CD1c-positive myeloid dendritic cell (primary cell): ENCODE measurements around the gene ACADSB.

Experiments
- DNase-seq: peaks from one replicate; pipeline ENCODE4 v3.0.0-alpha.2; 2016; ENCODE audit errors: extremely low spot score

Gene ACADSB

DNA sequence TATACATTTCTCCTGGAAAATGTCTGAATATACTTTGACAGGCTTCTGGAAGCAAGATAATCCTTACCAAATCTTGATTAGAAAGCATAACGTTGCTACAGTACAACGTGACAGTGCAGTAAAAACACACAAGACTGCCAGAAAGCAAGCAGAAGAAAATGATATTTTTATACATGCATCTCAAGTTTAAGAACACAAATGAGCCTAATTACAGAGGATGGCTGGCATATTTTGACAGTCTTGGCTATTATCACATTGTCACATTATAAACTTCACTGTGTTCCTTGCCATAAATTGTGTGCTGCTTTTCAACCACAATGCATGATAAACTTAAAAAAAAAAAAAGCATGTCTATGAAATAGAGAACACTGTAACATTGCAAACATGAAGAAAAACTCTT, 4.5 kb upstream of the ACADSB start:
- no peak for DNase-seq

DNA sequence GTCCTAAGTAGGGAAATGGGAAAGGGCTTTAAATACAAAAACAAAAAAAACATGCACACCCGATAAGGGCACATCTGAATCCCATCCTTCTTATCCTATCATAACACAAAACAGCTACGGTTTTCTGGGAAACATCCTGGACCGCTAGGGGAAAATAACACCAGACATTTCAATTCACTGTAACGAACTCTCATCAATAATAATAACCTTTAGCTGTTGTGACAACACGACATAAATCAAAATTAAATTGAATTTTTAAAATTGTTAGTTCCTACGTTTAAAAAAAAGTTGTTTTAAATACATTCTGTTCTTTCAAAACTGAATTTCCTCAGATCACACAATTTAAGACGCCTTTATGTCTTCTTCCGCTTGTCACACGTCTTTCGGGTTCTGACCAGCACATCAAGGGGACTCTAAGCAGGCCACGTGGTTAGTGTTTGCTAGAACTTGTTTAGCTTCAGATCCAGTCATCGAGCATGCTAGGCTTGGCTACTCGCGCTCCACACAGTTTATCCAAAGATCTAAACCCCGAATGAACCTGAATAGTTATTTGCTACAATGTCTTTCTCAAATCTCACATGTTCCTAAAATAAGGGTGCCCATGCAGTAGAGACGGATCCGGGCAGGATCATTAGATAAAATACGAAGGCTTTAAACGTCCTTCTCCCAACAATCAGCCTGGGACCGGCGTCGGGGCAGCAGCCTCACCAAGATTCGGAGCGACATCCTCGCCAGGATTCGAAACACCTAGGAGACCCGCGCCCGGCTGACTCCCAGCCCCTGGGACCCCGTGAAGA, 1.1 kb upstream of the ACADSB start:
- DNase-seq, result peak; percentile 70

DNA sequence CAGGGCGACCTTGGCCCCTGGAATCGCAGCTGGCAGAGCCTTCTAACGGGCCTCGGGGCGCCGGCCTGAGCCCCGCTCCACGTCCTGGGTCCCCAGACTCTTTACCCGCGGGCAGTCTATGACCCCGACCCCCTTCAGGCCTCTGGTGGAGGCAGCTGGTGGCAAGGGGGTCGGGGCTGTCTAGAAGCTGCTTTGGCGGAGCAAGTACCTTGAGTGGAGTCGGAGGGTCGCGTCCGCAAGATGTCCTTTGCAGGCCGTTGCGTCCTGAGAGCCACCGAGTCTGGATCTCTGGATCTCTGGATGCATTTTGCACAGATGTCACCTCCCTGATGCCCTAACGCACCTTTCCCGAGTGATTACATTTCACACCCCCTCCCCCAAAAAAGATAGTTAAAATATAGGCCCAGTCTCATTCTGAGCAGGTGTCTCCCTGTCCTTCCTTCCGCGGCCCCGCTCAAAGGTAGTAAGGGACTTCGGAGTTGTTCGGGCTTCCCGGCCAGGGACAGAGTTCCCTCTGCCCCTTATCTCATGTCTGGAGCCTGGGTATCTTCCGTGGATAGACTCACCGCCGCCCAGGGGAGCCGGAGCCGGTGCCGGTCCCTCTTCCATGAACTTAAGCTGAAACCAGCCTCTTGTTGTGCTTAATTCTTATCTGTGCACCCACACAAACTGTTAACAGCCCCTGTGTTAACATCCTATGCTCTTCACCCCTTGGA, 457 bp downstream of the ACADSB start:
- DNase-seq, result peak; percentile 8

DNA sequence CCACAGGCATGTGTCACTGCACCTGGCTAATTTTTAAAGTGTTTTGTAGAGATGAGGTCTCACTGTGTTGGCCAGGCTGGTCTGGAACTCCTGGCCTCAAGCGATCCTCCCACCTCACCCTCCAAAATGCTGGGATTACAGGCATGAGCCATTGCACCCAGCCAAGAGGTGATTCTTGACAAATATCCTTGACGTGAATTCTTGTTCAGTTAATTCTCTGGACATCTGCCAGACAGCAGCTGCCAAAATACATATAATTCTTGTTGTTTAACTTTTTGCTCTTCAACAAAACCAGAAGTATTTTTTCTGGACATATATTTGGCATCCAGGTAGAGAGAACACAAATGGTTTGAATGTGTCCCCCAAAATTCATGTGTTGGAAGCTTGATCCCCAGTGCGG, 3.2 kb downstream of the ACADSB start:
- no peak for DNase-seq

DNA sequence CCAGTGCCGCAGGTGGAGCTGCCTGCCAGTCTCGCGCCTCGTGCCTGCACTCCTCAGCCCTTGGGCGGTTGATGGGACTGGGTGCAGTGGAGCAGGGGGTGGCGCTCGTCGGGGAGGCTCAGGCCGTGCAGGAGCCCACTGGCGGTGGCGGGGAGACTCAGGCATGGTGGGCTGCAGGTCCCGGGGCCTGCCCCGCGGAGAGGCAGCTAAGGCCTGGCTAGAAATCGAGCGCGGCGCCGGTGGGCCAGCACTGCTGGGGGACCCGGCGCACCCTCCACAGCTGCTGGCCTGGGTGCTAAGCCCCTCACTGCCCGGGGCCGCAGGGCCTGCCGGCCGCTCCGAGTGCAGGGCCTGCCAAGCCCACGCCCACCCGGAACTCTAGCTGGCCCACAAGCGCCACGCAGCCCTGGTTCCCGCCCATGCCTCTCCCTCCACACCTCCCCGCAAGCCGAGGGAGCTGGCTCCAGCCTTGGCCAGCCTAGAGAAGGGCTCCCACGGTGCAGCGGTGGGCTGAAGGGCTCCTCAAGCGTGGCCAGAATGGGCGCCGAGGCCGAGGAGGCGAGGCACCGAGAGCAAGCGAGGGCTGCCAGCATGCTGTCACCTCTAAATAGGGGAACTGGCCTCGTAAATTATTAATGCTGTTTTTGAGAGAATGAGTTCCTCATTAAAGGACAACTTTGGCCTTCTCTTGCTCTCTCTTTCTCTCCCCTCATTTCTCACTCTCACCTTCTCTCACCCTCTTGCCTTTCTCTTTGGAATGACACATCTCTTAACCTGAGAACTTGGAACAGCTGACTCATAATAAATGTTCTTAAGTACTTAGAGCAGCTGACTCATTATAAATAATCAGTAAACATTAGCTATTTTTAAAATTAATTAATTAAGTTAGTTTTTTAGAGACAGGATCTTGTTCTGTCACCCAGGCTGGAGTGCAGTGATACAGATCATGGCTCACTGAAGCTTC, 4.9 kb downstream of the ACADSB start:
- DNase-seq, result no peak

DNA sequence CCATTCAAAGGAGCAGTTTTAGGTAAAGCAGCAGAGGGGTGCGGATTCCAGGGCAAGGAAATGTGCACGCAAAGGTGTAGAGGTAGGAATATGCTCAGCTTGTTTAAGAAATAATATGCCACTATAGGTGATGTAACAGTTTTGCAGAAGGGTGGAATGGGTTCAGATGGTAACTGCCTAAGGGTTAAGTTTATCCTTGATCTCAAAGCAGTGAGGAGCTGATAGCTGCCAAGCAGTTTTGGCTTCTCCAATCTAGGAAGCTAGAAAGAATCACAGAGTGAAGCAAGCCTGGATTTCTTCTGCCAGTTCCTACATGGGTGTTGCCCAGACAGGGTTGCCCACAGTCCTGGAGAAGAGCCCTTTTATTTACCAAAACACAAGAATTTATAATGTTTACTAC, 6.0 kb downstream of the ACADSB start:
- no peak for DNase-seq

DNA sequence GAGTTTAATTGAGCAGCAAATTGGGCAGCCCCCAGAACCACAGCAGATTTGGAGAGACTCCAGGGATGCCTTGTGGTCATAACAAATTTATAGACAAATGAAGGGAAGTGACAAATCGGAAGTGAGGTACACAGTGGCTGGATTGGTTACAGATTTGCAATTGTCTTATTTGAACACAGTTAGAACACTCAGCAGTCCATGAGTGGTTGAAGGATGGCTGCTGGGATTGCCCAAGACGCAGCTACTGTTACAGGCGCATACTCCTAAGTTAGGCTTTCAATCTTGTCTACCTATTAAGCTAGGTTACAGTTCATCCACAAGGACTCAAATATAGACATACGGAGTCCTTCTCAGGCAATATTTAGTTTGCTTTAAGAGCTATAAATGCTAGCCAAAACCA, 7.4 kb downstream of the ACADSB start:
- no peak for DNase-seq

DNA sequence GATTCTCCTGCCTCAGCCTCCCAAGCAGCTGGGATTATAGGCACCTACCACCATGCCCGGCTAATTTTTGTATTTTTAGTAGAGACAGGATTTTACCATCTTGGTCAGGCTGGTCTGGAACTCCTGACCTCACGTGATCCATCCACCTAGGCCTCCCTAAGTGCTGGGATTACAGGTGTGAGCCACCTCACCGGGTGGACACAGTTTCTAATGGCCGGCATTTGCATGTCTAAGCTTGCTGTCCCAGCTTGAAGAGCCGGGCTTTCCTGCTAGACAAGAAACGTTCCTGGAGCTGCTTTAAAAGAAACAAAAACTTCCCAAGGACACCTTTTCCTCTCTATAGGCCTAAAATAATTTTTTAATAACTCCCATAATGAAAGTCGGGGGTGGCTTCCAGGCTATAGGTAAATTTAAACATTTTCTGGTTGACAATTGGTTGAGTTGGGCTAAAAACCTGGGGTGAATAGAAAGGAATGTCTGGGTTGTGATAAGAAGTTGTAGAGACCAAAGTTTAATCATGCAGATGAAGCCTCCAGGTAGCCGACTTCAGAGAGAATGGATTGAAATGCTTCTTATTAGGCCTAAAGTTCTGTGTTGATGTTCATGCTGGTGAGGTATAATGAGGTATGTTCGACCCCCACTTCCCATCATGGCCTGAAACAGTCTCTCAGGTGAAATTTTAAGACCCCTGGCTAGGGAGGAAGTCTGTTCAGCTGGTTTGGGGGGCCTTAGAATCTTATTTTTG, 8.8 kb downstream of the ACADSB start:
- DNase-seq, result no peak

DNA sequence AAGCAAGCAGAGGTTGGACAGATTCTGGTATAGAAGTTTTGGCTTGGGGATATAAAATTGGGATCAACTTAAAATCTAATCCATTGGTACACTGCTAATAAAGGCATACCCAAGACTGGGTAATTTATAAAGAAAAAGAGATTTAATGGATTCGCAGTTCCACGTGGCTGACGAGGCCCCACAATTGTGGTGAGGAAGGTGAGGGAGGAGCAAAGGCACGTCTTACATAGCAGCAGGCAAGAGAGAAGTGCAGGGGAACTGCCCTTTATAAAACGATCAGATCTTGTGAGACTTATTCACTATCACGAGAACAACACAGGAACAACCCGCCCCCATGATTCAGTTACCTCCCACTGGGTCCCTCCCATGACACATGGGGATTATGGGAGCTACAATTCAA, 9.7 kb downstream of the ACADSB start:
- no peak for DNase-seq

DNA sequence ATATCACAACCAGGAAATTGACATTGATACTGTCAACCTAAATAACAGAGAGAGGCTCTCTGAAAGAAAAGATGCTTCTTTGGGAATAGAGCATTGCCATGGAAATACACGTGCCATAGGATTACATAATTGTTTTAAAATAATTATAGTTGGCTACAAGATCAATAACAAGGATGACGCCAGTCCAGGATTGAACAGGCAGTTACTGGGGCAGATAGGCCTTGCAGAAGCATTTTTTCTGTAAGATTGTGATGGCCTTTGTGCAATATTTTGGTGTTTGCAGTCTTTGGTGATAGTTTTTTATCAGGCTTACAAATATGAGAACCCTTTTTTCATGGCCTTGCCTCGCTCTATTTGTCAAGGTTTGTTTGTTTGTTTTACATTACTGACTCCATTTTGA, 10.5 kb downstream of the ACADSB start:
- no peak for DNase-seq

DNA sequence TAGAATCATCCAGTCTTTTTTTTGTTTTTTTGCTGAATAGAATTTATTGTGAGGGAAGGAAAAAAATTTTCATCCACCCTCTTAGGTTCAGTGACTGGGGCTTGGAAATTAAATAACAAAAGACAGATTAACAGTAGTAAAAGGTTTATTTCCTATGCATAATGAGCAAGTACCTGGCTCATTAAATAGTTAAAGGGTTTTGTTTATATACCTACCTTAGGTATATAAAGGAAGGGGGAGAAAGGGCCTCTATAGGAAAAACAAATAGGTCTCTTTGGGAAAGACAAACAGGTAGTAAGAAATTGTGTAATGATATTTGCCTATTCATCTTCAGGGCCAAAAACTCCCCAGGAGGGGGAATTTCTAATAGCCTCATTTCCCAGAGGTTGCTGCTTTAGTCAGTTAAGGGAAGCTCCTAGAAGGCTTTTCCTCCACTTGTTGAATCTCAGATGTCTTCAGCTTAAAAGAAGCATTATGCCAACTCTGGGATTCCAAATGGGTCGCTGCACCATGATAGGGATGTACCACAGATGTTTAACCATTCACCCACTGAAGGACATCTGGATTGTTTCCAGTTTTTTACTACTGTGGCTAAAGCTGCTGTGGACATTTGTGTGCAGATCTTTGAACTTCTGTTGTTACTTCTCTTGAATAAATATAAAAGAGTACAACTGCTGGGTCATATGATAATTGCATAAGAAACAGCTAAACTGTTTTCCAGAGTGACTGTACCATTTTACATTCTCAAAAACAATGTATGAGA, 11.3 kb downstream of the ACADSB start:
- DNase-seq, result no peak

DNA sequence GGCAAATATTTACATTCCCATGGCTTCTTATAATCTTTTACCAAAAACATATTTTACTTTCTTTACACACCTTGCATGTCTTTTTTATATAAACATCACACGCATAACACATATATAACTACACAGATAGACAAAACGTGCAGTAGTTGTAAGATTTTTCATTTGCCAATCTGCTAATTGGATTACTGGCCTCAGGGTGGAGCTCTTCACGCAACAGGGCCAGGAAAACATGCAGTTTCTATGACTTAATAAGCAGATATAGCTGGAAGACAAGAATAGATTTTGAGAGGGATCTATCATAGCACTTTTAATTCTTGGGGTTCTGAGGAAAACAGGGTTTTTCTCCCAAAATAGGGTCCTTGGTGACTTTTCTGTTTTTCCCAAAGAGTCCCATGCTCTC, 12.7 kb downstream of the ACADSB start:
- no peak for DNase-seq

DNA sequence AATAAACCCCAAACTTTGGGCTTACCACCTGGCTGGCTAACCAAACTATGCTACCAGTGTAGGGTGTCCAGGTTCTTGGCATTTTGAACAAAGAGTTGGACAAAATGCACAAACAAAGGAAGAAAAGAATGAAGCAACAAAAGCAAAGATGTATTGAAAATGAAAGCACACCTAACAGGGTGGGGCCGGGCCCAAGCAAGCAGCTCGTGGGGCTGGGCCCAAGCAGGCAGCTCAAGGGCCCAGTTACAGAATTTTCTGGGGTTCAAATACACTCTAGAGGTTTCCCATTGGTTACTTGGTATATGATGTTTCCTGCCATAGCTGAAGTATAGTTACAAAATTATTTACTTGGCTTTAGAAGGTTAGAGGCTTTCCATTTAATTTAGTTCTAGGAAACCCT, 15.7 kb downstream of the ACADSB start:
- no peak for DNase-seq

DNA sequence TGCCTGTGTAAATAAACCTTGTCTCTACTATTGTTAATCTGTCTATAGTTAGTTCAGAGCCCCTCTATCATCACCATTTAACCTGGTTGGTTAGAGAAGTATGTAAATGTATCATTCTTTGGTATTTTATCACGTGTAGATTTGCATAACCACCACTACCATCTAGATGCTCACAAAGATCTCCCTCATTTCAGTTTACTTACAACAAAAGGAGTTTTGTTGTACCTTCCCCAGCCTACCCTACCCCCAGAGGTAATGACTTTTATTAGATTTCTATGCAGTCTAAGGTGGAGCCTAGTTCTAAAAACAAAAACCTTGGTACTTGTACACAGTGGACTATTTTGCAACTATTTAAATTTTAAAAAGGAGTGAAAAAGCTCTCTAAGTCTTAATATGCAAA, 17.5 kb downstream of the ACADSB start:
- no peak for DNase-seq

DNA sequence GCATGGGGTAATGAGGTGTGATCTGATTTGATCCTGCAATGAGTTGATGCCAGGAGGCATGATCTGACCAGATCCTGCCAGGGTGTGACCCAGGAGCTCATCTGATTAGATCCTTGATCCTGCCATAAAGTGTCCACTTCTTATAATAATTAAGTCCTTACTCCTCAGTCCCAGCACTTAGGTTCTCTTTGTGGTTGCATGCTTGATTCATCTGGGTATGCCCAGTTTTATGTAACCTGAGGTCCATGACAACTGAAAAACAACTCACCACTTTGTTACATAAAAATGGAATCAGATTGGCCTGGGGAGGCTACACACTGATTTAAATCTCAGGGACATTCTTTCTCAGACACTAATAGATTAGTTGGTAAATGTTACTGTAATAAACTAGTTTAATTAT, 19.1 kb downstream of the ACADSB start:
- no peak for DNase-seq

DNA sequence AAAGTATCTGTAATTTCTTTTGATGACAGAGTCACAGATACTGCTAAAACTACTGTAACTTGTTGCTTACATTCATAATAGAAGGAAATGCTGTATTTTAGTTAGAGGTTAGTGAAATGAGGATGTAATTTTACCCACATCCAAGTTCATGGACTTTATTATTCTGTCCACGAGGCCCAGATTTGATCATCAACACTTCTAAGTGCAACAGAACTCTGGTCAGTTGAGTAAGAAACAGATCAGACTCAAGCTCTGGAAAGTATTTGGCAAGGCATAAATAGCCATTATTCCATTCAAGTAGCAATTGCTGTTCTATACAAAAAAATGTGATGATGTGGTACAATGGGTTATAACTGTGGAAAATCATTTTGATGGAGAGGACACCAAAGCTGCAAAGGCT, 22.3 kb downstream of the ACADSB start:
- DNase-seq, result no peak

DNA sequence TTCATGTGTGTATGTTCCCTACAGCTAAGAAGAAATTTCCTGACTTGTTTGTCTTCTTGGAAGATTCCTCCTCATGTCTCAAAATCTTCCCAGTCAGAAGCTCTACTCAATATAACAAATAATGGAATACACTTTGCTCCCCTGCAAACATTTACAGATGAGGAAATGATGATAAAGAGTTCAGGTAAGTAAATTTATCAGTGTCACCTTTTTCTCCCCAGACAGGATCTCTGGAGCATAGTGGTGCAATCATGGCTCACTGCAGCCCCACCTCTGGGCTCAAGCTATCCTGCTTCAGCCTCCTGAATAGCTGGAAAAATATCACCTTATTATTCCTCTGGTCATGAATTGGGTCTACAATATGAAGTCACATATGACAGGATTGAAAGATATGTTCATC, 25.5 kb downstream of the ACADSB start:
- DNase-seq, result no peak

DNA sequence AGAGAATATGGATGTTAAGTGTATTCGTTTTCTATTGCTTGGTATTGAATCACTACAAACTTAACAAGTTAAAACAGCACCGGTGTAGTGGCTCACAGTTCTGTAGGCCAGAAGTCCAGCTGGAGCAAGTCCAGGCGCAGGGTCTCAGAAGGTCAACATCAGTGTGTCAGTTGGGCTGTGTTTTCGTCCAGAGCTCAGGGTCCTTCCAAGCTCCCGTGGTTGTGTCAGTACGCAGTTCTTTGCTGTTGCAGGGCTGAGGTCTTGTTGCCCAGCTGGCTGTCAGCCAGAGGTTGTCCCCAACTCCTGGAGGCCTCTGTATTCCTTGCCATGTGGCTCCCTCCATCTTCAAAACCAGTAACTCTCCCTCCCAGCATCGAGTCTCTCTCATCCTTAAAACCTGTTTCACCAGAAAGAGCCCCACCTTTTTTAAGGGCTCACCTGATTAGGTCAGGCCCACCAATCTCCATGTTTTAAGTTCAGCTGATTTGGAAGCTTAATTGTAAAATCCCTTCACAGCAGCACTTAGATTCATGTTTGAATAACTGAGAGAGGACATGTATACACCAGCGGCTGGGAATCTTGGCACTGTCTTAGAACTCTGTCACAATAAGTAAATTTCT, 26.8 kb downstream of the ACADSB start:
- DNase-seq, result no peak

DNA sequence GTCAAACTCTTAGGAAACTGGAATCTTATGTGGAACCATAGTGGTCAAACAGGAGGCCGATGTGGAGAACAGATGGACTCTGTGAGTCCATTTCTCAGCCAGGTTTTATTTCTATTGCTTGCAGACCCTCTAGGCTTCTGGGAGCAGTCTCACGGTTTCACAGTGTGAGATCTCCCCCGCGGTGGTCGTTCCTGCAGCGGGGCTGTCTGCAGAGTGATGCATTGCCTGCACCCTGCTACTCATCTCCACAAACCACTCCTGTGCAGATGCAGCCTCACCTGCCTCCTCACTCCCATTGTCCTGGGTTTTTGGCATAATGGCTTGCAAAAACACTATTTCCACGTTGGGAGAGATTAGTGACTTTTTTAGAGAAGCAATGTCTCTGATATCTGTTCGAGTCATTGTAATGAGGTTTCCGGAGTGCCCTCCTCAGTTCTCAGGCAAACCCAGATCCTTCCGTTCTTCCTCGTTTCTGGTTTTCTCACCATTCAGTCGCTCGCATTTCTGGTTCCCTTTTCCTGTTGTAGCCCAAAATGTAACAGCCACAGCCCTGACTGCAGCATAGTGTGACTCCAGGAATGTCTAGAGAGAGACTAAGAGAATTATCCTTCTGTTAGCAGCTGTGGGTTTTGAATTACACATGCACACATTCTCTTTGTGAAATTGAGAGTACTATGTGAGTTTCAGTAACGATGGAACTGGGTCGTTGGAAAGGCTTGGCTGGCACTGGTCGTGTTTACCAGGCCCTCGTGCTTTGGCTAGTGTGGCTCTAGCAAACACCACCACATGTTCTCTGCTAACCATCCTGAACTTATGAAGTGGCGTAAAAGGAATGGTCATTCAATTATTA, 30.2 kb downstream of the ACADSB start:
- no peak for DNase-seq

DNA sequence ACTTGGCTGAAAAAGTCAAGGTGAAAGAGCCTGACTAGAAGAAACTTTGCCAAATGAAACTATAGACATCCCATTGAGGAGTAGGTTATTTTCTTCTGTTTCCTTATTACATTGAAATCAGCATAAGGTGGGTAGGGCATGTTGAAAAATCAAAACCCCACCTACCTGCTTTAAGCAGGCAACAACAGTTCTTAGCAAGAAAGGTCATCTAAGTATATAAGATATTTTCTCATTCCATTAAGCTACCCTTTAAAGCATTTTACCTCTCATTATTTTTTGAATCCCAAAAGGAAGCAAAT, 30.8 kb downstream of the ACADSB start:
- no peak for DNase-seq
